HepG2 (cell line): ENCODE results near the gene HYAL2. TPM values are rescaled to one million over a fixed set of nuclear protein-coding genes. Genes with fewer than 3 reads are reported as not detected.

Experiments
- AFF4 ChIP-seq: sonication (generic); formaldehyde crosslinking; IDR thresholded peaks from 2 replicates; pipeline ENCODE4 v1.4.0; 2020; ENCODE audit warnings: missing genetic modification reagents
- PBX3 ChIP-seq: sonication (generic); formaldehyde crosslinking; IDR thresholded peaks from 2 replicates; pipeline ENCODE4 v1.8.1; 2023; ENCODE audit warnings: missing genetic modification reagents, inconsistent platforms, borderline replicate concordance
- SAFB2 ChIP-seq: sonication (generic); formaldehyde crosslinking; IDR thresholded peaks from 2 replicates; pipeline ENCODE4 v1.5.1; 2020; ENCODE audit warnings: missing genetic modification reagents, low read depth, mild to moderate bottlenecking, borderline replicate concordance
- SIX1 ChIP-seq: sonication (generic); formaldehyde crosslinking; IDR thresholded peaks from 2 replicates; pipeline ENCODE4 v1.4.0; 2020; ENCODE audit warnings: missing genetic modification reagents, borderline replicate concordance
- SP5 ChIP-seq: IDR thresholded peaks from 2 replicates; pipeline ENCODE4 v1.6.1; 2016; ENCODE audit warnings: low read depth, borderline replicate concordance
- ZNF414 ChIP-seq: sonication (generic); formaldehyde crosslinking; IDR thresholded peaks from 2 replicates; pipeline ENCODE4 v1.5.0; 2020; ENCODE audit warnings: missing genetic modification reagents
- ZNF644 ChIP-seq: IDR thresholded peaks from 2 replicates; pipeline ENCODE4 v1.6.1; 2016; ENCODE audit warnings: low read depth
- ZSCAN12 ChIP-seq: sonication (generic); formaldehyde crosslinking; IDR thresholded peaks from 2 replicates; pipeline ENCODE4 v1.9.0; 2021; ENCODE audit warnings: mild to moderate bottlenecking, missing genetic modification reagents
- polyA plus RNA-seq, 8 experiments: library from polyadenylated mRNA; depleted of rRNA in 3 of 8; stranded (reverse) in 7 of 8; unstranded in 1 of 8; fragments of >200 nt; fragmentation: Illumina TruSeq in 4 of 8; extraction: Trizol in 4 of 8; gene quantifications; 2 replicates each; pipeline versions ENCODE4 v1.2.1 to v1.2.3, GENCODE V29; 2011 to 2016; ENCODE audit warnings: low read depth in 4 of 8, missing spikeins in 1 of 8, mixed read lengths in 1 of 8; ENCODE audit not compliant: insufficient read depth in 1 of 8
- total RNA-seq, 5 experiments: library from RNA; depleted of rRNA; stranded (reverse); fragments of >200 nt; fragmentation: Illumina TruSeq; extraction: Trizol; gene quantifications; 2 replicates each; pipeline ENCODE4 v1.2.3, GENCODE V29; 2016; ENCODE audit warnings: low read depth in 1 of 5
- TF ChIP-seq, protein P1 (sequence below): sonication (generic); formaldehyde crosslinking; IDR thresholded peaks from 2 replicates; pipeline ENCODE4 v1.5.0; 2020; ENCODE audit warnings: mild to moderate bottlenecking, missing genetic modification reagents, borderline replicate concordance
- TF ChIP-seq, protein P2 (sequence below): fragments of 450-650 bp; IDR thresholded peaks from 2 replicates; pipeline ENCODE4 v1.6.1; 2016

Gene HYAL2
- total and polyA plus RNA-seq, 2 of the 13 experiments (the other 11 are each of a cell fraction or from before 2014, with no cell fraction given), result 76.2 to 102 TPM

DNA sequence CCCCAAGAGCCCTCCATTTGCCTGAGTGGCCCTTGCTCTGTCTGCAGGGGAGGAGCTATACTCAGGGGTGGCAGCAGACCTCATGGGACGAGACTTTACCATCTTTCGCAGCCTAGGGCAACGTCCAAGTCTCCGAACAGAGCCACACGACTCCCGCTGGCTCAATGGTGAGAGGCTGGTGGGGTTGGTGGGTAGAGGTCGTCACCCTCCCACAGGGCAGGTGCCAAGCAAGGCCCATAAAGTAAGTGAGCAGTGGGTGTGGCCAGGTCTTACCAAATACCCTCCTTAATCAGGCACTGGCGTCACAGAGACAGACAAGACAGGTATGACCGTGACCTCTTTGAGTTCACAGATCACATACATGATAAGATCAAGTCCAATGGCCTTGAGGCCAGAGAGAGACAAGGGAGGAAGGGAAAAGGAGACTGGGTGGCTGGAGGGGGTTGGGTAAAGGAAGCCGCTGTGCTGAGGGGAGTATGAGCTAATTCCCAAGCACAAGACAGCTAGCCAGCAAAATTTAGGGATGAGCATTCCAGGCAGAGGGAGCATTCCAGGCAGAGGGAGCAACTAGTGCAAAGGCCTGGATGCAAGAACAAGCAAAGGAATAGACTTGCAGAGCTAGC lies 51.1 kb downstream of the HYAL2 start (continued):
- TF ChIP-seq ZNF644 (CRISPR knock-in tag), result no peak
- no peak for TF ChIP-seq ZSCAN12 (CRISPR knock-in tag)
- TF ChIP-seq AFF4 (CRISPR knock-in tag), result no peak
- no peak; the same call in 1 of the 2 replicates for TF ChIP-seq SAFB2
- 0 out of 2 replicates have a peak, but pooled peaks have one; percentile 45 for TF ChIP-seq SP5
- TF ChIP-seq, protein P1, sequence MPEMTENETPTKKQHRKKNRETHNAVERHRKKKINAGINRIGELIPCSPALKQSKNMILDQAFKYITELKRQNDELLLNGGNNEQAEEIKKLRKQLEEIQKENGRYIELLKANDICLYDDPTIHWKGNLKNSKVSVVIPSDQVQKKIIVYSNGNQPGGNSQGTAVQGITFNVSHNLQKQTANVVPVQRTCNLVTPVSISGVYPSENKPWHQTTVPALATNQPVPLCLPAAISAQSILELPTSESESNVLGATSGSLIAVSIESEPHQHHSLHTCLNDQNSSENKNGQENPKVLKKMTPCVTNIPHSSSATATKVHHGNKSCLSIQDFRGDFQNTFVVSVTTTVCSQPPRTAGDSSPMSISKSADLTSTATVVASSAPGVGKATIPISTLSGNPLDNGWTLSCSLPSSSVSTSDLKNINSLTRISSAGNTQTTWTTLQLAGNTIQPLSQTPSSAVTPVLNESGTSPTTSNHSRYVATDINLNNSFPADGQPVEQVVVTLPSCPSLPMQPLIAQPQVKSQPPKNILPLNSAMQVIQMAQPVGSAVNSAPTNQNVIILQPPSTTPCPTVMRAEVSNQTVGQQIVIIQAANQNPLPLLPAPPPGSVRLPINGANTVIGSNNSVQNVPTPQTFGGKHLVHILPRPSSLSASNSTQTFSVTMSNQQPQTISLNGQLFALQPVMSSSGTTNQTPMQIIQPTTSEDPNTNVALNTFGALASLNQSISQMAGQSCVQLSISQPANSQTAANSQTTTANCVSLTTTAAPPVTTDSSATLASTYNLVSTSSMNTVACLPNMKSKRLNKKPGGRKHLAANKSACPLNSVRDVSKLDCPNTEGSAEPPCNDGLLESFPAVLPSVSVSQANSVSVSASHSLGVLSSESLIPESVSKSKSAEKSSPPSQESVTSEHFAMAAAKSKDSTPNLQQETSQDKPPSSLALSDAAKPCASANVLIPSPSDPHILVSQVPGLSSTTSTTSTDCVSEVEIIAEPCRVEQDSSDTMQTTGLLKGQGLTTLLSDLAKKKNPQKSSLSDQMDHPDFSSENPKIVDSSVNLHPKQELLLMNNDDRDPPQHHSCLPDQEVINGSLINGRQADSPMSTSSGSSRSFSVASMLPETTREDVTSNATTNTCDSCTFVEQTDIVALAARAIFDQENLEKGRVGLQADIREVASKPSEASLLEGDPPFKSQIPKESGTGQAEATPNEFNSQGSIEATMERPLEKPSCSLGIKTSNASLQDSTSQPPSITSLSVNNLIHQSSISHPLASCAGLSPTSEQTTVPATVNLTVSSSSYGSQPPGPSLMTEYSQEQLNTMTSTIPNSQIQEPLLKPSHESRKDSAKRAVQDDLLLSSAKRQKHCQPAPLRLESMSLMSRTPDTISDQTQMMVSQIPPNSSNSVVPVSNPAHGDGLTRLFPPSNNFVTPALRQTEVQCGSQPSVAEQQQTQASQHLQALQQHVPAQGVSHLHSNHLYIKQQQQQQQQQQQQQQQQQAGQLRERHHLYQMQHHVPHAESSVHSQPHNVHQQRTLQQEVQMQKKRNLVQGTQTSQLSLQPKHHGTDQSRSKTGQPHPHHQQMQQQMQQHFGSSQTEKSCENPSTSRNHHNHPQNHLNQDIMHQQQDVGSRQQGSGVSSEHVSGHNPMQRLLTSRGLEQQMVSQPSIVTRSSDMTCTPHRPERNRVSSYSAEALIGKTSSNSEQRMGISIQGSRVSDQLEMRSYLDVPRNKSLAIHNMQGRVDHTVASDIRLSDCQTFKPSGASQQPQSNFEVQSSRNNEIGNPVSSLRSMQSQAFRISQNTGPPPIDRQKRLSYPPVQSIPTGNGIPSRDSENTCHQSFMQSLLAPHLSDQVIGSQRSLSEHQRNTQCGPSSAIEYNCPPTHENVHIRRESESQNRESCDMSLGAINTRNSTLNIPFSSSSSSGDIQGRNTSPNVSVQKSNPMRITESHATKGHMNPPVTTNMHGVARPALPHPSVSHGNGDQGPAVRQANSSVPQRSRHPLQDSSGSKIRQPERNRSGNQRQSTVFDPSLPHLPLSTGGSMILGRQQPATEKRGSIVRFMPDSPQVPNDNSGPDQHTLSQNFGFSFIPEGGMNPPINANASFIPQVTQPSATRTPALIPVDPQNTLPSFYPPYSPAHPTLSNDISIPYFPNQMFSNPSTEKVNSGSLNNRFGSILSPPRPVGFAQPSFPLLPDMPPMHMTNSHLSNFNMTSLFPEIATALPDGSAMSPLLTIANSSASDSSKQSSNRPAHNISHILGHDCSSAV, result no peak
- no peak for TF ChIP-seq PBX3 (CRISPR knock-in tag)
- TF ChIP-seq SIX1 (CRISPR knock-in tag), result no peak
- TF ChIP-seq, protein P2, sequence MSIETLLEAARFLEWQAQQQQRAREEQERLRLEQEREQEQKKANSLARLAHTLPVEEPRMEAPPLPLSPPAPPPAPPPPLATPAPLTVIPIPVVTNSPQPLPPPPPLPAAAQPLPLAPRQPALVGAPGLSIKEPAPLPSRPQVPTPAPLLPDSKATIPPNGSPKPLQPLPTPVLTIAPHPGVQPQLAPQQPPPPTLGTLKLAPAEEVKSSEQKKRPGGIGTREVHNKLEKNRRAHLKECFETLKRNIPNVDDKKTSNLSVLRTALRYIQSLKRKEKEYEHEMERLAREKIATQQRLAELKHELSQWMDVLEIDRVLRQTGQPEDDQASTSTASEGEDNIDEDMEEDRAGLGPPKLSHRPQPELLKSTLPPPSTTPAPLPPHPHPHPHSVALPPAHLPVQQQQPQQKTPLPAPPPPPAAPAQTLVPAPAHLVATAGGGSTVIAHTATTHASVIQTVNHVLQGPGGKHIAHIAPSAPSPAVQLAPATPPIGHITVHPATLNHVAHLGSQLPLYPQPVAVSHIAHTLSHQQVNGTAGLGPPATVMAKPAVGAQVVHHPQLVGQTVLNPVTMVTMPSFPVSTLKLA, result no peak
- TF ChIP-seq ZNF414 (CRISPR knock-in tag), result no peak
